ENCODE results near the gene DGKK.
"Not testable (repeated sequence)": the region's sequence is repeated elsewhere in the genome, so short reads cannot be mapped to it uniquely, and the experiment has no call there.

DGKK gene

DNA sequence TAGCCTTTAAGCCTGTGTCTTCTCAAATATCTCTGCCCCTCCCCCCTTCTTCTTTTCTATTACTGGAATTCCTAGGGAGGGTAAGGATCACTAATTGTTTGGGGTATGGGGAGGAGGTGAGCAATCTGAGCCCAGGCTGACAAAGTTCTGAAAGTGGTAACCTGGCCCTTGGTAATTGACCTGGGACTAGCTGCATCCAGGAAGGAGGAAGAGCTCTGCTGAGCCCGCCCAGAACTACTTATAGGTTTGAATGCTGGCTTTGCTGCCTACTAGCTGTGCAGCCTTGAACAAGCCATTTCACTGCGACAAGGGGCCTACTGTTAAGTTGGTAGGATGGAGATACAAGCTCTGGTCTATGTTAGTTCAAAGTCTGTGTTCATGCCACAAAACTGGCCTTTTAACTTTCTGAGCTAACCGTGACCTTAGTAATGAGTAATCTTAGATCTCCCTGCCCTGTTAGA is 37.8 kb downstream of the DGKK start:
- DNase-seq (ENCODE audit: low read depth in 2 of 2, low spot score in 1 of 2), result no peak

DNA sequence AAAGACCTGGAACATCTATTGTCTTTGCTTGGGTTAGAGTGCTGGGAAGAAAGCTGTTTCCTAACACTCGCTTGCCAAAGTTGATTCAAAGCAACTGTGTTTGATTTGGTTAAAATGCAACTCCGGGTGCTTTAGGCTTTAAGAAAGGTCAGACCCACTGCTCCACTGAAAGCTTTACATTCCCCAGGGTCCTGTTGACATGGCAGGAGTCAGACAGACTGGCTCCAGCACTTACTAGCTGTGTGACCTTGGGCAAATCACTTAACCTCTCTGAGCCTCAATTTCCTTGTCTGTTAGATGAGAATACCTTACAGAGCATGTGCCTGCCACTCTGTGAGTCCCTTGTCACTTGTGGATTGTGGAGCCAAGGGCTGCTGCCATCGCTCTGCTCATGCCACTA is 39.0 kb downstream of the DGKK start:
- no peak for DNase-seq (ENCODE audit: low read depth in 2 of 2, low spot score in 1 of 2)

DNA sequence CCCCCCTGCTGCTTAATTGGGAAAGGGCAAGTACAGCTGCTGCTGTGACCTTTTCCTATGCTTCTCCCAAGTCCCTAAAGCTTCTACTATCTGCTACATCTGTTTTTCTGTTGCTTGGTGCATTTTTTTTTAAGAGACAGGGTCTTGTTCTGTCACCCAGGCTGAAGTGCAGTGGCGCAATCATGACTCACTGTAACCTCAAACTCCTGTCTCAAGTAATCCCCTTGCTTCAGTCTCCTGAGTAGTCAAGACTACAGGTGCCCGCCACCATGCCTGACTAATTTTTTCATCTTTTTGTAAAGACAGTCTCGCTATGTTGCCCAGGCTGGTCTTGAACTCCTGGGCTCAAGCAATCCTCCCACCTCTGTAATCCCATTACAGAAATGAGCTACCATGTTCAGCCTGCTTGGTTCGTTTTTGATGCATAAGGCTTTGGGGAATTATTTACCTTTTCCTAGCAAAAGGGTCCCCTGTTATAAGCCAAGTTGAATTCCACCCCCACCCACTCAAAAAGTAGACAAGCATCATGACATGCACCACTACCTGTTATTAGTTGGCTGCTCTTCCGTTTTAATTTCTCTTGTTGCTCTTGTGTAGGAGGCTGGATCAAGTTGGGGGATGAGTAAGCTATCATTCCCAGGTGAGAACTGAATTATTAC is 39.6 kb downstream of the DGKK start:
- DNase-seq (ENCODE audit: low read depth in 2 of 2, low spot score in 1 of 2), result no peak

DNA sequence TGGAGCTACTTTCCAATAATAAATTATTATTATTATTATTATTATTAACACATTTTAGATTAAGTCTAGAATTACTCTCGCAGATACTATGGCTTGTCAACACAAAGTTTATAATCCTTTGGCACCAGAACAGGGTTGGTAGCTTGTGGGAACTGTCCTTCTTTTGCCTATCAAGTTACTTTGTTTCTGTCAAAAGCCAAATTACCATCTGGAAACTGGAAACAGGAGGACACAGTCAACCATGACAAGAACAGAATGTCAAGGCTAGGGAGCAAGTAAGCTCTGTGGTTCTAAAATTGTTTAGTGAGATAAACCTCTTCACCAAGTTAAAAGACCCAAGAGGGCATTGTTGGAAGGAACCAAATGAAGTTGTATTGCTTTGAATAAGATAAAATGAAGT is 42.5 kb downstream of the DGKK start:
- DNase-seq (ENCODE audit: low read depth in 2 of 2, low spot score in 1 of 2), result no peak

DNA sequence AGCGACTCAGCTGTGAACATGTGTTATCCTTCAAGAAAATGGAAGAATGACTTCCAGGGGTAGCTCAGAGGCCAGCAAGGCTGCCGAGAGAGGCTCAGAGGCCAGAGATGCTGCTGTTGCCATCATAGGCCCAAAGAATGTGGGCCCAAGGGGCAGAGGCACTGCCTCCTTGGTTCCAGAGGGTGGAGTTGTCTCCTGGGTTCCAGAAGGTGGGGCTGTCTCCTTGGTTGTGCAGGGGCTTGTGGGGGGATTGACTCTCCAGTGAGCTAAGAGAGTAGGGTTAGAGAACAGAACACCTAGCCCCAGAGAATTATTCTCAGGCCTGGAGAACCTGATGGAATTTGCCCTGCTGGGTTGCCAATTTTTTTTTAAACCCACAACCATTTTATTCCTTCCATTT is 62.6 kb downstream of the DGKK start:
- DNase-seq (ENCODE audit: low read depth in 2 of 2, low spot score in 1 of 2), result no peak

DNA sequence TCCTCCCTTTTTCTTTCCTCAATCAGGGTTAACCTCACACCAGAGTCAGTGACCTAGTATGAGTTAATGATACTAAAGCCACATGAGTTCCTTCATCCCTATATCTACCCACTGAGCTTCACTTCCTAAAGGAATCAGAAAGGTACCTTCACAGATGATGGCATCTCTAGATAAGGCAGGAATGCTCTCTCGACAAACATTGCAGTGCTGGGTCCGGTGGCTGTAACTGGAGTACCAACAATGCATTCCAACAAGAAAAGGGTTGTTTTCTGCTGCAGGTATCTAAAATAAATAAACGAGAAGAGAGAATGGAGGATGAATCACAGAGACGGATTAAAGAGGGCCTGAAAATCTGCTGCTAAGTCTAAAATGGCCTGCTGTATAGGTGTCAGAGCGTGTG is 66.7 kb downstream of the DGKK start:
- DNase-seq (ENCODE audit: low read depth in 2 of 2, low spot score in 1 of 2), result no peak

DNA sequence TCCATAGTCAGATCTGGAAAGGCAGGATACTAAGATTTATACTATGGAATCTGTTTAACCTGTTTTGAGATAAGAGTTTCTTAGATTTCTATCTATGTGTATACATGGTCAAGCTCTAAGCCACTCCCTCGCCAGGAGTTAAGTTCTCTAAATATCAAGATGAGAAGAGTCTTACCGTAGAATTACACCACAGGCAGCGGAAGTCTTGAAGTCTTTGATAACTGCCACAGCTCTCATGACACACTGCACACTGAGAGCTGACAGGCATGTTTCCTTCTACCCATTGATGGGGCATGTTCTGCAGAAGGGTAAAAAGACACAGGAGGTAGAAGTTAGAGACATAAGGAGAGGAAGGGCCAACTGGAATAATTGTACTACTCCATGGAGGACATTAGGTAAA is 67.7 kb downstream of the DGKK start:
- DNase-seq (ENCODE audit: low read depth in 2 of 2, low spot score in 1 of 2), result no peak

DNA sequence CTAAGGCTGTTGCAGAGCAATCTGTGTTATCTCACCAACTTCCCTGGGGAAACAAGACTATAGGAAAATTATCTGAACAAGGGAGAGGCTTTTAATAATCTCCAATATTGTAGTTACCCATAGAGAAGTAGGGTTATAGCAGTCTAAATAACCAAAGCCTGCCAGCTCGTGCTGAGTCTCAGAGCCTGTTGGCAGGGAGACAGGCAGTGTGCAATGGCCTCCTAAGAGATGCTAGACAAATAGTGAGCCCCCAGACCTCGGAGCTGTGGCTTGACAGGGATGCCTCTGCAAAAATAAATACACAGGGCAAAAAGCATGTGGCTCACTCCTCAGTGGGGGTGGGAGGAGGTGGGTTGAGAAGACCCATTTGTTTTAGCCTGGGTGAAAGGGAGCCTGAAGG is 76.7 kb downstream of the DGKK start:
- no peak for DNase-seq (ENCODE audit: low read depth in 2 of 2, low spot score in 1 of 2)

DNA sequence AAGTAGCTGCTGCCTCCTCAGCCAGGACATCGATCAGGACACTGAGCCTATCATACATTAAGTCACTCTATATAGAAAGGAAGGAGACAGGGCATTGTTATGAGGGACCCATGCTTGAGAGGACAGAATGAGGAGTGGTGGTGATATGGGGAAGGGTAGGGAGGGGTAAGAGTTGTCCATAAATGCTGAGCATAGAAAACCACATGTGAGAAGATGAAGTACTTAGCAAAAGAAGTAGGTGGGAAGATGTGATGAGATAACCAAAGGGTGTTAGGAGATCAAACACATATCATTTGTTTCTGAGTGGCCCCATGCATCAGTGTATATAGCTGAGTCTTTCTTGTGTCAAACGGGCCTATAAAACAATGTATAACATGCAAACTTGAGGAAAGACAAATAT is 84.1 kb downstream of the DGKK start:
- DNase-seq (ENCODE audit: low read depth in 2 of 2, low spot score in 1 of 2), result no peak

DNA sequence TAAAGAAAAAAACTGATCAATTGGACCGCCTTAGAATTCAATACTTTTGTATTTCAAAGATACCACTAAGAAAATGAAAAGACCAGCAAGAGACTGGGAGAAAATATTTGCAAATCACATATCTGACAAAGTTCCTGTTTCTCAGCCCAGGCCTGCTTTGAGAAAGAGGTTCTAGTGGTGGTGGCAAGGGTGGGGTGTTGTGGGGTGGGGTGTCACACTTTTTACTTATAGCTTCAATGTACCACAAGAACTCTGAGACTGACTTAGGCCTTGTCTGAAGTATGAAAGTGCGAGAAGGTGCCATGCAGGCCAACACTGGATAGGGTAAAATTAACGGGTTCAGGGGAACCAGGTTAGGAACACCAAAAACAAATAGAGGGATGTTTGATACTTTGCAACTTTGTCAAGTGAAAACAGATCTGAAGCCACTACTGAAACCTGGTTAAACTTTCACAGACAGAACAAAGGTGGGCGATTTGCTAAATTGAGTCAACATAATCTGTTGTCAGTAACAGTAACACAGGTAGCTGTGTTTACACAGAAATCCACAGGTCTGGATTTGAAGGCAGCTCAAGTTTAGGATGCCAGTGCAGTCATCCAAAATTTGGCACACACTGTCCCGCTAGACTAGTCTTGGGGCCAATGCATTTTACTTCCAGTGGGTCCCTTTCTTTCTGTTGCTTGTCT is 88.8 kb downstream of the DGKK start:
- DNase-seq (ENCODE audit: low read depth in 2 of 2, low spot score in 1 of 2), result no peak

DNA sequence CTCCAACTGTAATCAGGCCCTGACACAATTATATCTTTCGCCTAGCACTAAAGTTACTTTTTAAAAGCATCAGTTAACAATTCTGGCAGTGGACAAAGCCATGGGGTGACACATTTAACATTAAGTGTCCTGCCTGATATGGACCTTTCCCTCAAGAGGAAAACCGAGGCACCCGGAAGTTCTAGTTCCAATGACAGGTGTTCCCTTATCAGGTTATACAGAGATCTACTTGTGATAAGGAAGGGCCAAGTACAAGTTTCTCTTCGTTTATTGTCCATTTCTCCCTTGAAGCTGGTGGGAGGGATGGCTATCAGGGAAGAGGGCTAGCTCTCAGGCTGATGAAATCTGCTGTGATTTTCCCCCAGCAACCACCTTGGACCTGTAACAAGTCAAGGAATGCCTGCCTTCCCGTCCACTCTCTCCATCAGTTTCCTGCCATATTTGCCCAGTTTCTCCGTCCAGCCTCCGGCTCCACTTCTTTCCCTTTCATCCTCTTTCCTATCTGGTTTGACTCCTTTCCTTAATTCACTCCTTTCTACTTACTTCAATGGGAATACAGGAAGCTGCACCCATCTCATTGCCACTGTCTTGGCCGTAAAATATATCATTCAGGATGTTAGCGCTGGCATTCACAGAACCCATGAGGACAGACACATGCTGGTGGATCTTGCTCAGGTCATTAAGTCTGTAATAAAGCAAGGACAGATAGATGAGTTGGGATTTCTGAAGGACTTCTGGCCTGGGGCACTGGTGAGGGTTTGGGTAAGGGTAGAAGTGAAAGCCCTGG is 95.0 kb downstream of the DGKK start:
- DNase-seq (ENCODE audit: low read depth in 2 of 2, low spot score in 1 of 2), result no peak

DNA sequence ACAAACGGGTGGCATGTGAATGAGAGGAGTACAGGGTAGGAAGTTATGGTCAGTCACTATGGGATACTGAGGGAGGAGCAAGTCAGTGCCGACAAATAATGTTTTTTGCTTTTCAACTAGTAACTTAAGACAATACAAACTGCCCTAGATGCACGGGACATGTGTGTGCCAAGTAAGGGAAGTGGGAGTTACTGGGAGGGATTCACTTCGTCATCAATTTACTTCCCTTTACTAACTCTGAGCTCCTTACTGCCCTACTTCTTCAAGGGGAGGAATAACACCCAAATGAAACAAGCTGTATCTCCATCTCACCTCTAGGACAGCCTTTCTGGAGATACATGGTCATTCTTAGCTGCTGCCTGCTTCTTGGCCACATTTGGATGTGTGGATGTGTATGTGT is 97.7 kb downstream of the DGKK start:
- no peak for DNase-seq (ENCODE audit: low read depth in 2 of 2, low spot score in 1 of 2)

DNA sequence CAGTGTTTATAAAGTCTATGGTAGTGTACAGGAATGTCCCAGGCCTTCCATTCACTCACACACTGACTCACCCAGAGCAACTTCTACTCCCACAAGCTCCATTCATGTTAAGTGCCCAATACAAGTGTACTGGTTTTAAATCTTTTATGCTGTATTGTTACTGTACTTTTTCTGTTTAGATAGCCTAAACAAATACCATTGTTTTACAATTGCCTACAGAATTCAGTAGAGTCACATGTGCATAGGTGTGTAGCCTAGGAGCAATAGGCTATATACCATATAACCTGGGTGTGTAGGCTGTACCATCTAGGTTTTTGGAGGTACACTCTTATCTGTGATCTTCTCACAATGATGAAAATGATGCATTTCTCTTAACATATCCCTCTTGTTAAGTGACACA is 126.7 kb downstream of the DGKK start:
- DNase-seq (ENCODE audit: low read depth in 2 of 2, low spot score in 1 of 2), result no peak

DNA sequence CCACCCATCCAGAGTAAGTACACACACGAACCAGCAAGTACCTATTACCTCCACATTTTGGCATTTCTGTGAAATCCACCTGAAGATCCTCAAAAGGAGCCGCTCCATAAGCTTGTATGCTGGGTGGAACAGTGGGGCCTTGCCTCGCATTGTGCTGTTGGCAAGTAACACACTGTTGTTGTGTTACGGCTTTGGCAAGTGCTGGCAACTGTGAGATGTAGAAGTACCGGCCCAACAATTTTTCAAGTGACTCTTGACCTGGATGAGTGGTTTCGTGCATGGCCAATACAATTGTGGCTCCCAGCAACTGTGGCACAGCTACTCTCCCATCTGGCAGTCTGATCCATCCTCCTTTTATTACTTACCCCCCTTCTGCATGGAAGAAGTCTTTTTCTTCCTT is 137.3 kb downstream of the DGKK start:
- no peak for DNase-seq (ENCODE audit: low read depth in 2 of 2, low spot score in 1 of 2)

DNA sequence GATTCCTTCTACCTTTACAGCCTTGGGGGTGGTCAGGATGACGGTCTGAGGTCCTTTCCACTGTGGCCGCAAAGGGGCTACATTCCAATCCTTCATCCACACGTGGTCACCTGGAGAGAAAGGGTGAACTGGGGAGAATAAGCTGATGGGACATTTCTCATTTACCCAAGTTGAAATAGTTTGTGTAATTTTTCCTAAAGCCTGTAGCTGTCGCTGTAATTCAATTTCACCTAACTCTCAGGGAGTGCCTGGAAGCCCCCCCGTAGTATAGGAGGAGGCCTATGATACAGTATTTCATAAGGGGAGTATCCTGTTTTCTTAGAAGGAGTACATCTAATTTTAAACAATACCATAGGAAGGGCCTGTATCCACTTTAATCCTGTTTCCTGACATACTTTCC is 138.0 kb downstream of the DGKK start:
- not testable (repeated sequence) for DNase-seq (ENCODE audit: low read depth in 2 of 2, low spot score in 1 of 2)

DNA sequence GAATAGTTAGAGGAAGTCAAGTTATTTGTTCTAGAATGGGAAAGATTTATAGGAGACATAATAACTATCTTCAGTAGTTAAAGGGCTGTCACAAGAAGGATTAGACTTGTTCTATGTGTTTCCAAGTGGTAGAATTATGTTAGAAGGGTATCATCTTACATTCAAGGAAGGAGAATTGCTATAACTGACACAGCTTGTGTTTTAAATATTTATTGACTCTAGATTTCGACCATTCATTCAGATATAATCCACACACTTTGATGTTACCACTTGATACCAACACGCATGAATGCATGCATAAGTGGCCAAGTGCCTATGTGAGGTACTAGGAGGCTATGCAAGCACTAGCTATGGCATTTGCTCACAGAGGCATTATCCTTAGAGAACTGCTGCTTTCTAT is 143.4 kb downstream of the DGKK start:
- DNase-seq (ENCODE audit: low read depth in 2 of 2, low spot score in 1 of 2), result no peak
